Measurements from ENCODE around the gene MYO1H. TPM values are rescaled to one million over a fixed set of nuclear protein-coding genes. Genes with fewer than 3 reads are reported as not detected.

MYO1H gene
- total and polyA plus RNA-seq, 2 of the 8 experiments (the other 6 are each of a cell fraction or from before 2014, with no cell fraction given): 0.03 TPM; not detected in 1

DNA sequence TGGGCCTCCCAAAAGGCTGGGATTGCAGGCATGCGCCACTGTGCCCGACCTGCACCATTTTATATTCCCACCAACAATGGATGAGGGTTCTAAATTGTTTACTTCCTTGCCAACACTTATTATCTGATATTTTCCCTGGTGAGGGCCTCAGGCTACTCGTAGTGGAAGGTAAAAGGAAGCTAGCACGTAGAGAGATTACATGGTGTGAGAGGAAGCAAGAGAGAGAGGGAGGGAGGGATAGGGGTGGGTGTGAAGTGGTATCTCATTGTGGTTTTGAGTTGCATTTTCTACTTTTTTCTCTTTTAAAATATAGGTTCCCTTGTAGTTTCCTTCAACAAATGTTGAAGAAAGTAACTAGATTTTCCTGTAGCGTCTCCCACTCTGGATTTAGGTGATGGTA, 30.9 kb downstream of the MYO1H start:
- H4K91ac ChIP-seq (replicated peaks; ENCODE audit: insufficient read length, low read length): no peak overlapping the region
- H2AK5ac ChIP-seq (ENCODE audit: low read depth, low read length): no peak overlapping the region
- H2AFZ ChIP-seq (ENCODE audit: low read length): no peak overlapping the region
- H4K5ac ChIP-seq (ENCODE audit: insufficient read length, low read depth, low read length): no peak overlapping the region
- no peak for FAIRE-seq
- H2BK20ac ChIP-seq (ENCODE audit: low read length): no peak overlapping the region
- no peak overlapping the region for H2BK12ac ChIP-seq (ENCODE audit: low read depth, low read length)
- H3K9me3 ChIP-seq (ENCODE audit: insufficient read depth in 2 of 2, low read depth in 1 of 2, low read length in 1 of 2): no peaks in the 10 kb centered on the region
- no peak overlapping the region for H3K4me2 ChIP-seq (ENCODE audit: insufficient read depth in 1 of 2, low read depth in 2 of 2, low read length in 2 of 2)
- no peaks in the 10 kb centered on the region for H3K27me3 ChIP-seq (replicated peaks in 1 of 4; ENCODE audit: control insufficient read depth in 3 of 4, extremely low read depth in 1 of 4, insufficient read depth in 3 of 4, low read length in 3 of 4)
- H2BK15ac ChIP-seq (ENCODE audit: low read length): no peak overlapping the region
- CTCF ChIA-PET (ENCODE audit: partially characterized antibody): interaction anchor here (0.8 to 4.5 kb wide), 5 partner anchors 10 to 117 kb away, joined by 3 to 28 read pairs (median 6); no protein-coding TSS in a partner anchor
- no peak overlapping the region for H3K4ac ChIP-seq (replicated peaks; ENCODE audit: insufficient read length, low read depth, low read length)
- no peak overlapping the region for H3K27ac ChIP-seq (ENCODE audit: low read depth, low read length)
- DNase-seq (ENCODE audit: low read depth in 1 of 2, low spot score in 2 of 2): no peak
- TF ChIP-seq SP2 (IDR thresholded peaks at IDR 0.05; ENCODE audit: low read length) (no peak), KDM1A (IDR thresholded peaks at IDR 0.05; ENCODE audit: borderline replicate concordance, low read length) (no peak)
- H3K4me3 ChIP-seq (ENCODE audit: extremely low read depth in 1 of 4, insufficient read depth in 2 of 4, low read depth in 3 of 4, low read length in 4 of 4): no peak overlapping the region
- H3K23ac ChIP-seq (ENCODE audit: insufficient read length): no peak overlapping the region
- POLR2A ChIA-PET (ENCODE audit: partially characterized antibody): no interaction called here
- H2BK120ac ChIP-seq (replicated peaks; ENCODE audit: low read depth, low read length): no peak overlapping the region
- no peaks in the 10 kb centered on the region; a peak in 1 of 7 replicates for H3K4me1 ChIP-seq (replicated peaks in 1 of 4; ENCODE audit: control insufficient read depth in 3 of 4, insufficient read depth in 4 of 4, low read length in 3 of 4)
- H3K14ac ChIP-seq (ENCODE audit: insufficient read length): no peak overlapping the region
- 90% methylated on average over 5 of the region's 5 CpGs; no CpG with 5 or more reads in 1 of the 2 experiments for WGBS, 2 experiments (ENCODE audit: extremely low coverage in 1 of 2, insufficient coverage in 1 of 2, insufficient read length in 1 of 2, insufficient replicate concordance in 2 of 2, low coverage in 1 of 2, low lambda C conversion rate in 2 of 2, missing lambda C conversion rate in 1 of 2)
- no peaks in the 10 kb centered on the region for H3K23me2 ChIP-seq (ENCODE audit: low read depth, low read length)
- H4K20me1 ChIP-seq (replicated peaks in 1 of 2; ENCODE audit: control insufficient read depth in 1 of 2, insufficient read depth in 2 of 2, low read length in 2 of 2): no peaks in the 10 kb centered on the region
- H3K56ac ChIP-seq (replicated peaks; ENCODE audit: insufficient read length, low read depth, low read length): no peak overlapping the region
- H3K79me1 ChIP-seq (ENCODE audit: low read depth, low read length): no peaks in the 10 kb centered on the region
- no peaks in the 10 kb centered on the region for H3K79me2 ChIP-seq (ENCODE audit: control insufficient read depth in 1 of 2, insufficient read depth in 2 of 2, low read length in 2 of 2)
- H4K8ac ChIP-seq (ENCODE audit: extremely low read depth, insufficient read depth, low read length): no peak overlapping the region
- no peak overlapping the region for H3K9ac ChIP-seq (replicated peaks in 1 of 4; ENCODE audit: extremely low read depth in 1 of 4, low read depth in 3 of 4, low read length in 3 of 4)
- H3K18ac ChIP-seq (ENCODE audit: extremely low read depth, low read length): no peak overlapping the region
- no peak overlapping the region for H2BK5ac ChIP-seq (ENCODE audit: low read depth, low read length)
- no peaks in the 10 kb centered on the region for H3K36me3 ChIP-seq (ENCODE audit: control insufficient read depth in 2 of 4, insufficient read depth in 4 of 4, low read length in 3 of 4)
